GM19238 (cell line): ENCODE measurements around the gene HIVEP2.

Source experiments
- DNase-seq: peaks from one replicate; pipeline ENCODE4 v3.0.0; 2011; ENCODE audit warnings: low spot score; ENCODE audit not compliant: insufficient read length

Gene HIVEP2

DNA sequence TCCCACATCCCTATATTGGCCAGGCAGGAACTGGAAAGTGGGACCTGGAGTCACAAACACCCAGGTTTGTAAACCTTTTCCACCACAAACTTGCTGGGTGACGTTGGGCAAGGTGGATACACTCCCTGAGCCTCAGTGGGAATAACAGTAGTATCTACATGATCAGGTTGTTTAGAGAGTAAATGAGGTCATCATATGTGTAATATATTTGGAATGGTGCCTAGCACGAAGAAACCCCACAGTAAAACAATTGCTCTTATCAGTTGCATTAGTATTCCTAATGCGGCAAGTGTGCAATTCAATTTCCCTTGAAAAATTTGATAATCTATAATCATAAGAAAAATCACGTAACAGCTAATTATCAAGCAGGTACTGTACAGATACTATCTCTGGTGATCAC lies 51.9 kb downstream of the HIVEP2 start:
- no peak for DNase-seq

DNA sequence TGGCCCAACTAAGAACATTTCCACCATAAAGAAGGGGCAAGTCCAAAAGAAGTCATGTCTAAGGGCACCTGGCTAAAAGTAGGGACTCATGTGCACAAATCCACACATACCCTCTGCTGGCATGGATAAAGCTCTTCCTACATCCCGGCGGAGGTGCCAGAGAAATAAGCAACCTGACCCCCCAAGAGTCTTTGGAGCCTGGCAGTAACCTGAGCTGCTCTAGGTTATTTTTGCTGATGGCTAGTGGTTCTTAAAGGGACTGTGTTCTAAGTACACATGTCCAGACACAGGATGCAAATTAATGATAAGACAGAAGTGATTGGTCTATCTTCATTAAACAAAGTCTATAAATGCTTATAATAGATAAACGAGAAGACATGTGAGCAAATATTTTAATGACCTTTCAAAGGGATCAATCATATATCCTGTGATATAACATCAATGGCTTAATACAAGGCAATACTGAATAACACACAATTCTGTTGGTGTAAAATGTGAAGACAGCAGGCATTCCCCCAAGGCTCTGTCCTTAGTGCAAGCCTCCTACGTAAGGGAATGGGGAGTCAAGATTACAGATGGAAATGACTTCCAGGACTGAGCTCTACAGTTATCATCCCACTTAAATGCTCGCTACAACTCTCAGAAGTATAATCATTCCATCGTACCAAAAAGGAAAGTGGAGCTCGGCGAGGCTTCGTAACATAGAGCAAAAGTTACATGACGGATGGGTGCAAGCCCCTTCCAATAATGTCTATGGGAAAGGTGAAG lies 52.5 kb downstream of the HIVEP2 start:
- DNase-seq: no peak

DNA sequence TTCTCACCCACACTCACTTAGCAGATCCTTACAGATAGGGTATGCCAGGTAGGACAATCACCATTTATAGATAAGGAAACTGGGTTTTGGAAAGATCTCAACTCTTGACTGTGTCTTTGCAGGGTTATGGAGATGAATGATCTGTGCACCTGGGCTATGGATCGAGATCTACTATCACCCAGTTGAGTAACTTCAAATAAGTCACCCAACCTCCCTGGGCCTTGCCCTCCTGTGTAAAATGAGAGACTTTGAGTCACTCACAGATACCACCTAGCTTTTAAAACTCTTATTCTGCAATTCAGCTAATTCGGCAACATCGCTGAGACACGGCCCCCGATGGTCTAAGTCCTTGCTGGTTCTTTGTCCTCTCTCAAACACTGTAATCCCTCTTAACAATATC lies 53.5 kb downstream of the HIVEP2 start:
- no peak for DNase-seq

DNA sequence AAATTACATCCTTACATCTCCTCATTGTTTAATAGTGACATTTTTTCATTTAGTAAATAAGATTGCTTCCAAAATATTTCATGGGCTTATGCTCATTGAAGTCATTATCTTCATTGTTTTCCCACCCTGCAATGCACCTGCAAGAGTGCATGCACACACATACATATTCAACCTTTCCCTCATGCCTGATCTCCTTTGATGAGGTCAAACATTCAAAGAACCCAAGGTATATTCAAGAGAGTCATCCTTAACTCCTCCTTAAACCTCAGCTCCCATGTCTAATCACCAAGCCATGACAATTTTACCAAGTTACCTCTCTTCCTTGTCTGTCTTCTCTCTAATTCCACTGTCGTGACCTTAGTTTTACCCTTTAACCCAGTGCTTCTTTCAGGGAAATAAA lies 56.5 kb downstream of the HIVEP2 start:
- DNase-seq: no peak

DNA sequence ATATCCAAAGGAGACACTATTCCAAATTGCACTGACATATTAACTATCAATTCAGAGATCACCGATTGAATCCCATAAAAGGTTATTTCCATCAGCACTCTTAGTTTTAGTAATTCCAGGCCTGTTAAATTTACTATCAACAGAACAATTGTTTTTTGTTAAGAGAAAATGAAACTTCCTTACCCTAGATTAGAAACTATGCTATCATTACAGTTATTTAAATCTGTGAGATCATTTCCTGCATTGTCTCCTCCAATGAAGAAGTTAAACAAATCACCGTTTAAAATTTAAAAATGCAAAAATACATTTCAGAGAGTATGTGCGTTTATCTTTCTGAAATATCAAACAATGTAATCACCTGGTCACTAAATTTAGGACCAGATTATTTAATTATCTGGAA lies 57.5 kb downstream of the HIVEP2 start:
- no peak for DNase-seq

DNA sequence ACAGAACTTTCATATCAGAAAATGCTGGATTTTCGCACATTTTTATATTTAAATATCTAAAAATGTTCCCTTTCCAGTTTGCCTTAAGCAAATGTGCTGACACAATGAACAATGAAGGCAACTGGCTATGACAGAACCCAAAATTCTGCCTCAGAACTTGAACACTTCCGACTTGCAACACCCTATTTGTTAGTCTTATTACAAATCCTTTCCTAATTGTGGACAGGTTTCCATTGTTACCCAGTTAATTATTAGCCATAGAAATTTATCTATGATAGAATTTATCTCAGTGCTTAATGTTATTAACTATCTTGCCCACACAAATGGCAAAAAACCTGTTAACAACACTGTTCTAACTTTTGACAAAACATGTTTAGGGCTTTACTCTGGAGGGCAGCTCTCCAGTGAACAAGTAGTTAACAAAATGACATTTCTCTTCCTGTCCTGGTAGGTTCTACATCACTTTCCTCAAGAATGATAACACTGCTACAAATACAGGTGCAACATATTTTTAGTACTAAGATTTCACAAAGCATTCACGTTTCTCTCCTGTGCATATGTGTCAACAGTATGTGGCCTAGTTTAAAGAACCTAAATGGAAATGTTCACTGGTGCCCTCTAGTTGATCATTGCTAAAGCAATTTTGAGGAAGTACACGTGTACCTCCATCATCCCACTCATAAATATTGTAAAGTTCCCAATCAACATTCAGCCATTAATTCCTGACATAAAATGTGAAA lies 58.4 kb downstream of the HIVEP2 start:
- no peak for DNase-seq

DNA sequence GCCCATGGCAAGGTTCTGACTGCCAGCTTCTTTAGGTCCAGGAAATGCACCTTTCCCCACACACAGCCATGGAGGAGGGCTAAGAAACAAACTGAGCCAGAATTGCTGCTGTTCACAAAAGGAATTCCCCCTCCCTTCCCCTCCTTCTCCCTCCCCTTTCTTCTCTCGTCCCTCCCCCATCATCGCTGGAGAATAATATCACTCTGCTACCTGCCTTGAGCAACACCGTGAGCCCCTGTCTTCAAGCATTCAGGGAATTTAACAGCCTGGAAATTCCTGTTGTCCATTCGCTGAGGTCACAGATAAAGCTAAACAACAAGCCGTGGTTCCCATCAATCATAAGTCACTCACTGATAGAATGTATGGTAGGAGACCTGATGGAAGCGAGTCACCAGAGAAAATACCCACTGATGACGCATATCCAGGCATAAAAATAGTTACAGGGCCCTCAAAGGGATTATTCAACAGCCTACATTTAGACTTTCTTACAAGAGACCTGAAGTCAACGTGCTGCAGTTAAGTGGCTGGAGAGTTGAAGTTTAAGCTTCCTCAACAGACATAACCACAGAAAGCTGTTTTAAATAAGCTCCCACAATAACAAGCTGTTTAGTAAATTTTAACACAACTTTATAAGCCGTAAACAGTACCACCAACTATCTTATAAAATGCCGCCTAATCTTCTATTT lies 59.7 kb downstream of the HIVEP2 start:
- DNase-seq: no peak

DNA sequence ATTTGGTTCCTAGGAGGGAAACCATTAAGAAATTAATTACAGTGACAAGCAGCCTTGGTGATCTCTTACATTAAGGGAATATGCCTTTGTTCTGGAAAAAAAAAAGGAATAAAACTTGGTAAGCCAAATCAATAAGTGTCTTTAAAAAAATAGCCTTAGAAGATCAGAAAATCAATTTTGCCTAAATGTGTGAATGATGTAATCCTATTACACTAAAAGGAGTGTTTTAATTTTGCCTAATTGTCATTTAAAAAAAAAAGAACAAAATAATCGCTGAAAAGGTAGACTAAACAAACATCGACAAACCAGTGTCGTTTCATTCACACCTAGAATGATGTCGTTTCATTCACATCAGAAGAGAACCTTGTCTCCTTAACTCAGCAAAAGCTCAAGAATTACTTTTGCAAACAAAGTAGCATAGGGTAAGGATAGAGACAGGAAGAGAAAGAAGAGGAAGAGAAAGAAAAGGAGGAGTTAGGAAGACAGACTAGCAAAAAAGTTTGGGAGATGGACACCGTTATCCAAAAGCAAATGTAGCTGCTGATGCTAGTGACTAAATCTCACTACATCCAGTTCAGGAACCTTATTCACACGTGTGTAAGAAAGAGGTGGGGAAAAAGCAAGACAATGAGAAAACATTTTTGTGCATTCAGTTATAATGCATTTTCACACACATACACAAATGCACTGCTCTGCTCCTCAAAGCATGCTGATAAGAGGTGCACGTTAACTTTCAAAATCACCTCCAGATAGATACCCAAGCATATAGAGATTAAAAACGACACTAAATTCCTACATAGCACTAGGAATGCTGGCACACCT lies 60.6 kb downstream of the HIVEP2 start:
- no peak for DNase-seq

DNA sequence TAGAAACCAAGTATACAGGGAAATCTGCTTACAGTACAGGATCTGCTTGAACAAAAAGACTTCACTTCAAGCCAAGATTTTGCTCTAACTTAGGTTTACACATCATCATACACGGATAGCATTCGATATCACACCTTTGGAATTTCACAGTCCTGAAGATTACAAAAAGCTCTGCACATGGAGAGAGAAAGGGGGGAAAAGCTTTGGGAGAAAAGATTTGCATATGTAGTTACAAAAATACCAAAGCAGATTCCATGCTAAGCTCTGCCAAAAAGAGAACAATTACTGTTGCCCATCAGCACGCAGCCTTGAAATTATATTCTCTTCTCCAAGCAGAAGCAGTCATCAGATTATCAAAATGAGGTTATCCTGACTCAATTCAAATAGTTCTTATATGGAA lies 62.0 kb downstream of the HIVEP2 start:
- DNase-seq: no peak

DNA sequence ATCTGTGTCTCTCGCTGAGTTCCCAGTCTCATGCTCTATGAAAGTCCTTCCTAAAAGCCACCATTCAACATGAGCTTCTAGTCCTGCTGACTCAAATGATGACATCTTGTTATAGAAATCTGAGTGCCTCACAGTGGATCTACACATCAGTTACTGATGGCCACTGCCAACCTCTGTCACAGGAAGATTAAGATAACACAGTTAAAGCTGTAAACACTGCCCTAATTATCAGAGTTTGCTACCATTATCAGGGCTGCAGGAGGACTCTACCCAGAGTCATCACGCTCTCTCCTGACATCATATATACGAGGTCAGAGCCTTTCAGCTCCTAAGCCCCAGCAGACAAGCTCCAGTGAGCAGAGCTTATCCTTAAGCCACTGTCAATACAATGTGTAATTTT lies 63.2 kb downstream of the HIVEP2 start:
- no peak for DNase-seq

DNA sequence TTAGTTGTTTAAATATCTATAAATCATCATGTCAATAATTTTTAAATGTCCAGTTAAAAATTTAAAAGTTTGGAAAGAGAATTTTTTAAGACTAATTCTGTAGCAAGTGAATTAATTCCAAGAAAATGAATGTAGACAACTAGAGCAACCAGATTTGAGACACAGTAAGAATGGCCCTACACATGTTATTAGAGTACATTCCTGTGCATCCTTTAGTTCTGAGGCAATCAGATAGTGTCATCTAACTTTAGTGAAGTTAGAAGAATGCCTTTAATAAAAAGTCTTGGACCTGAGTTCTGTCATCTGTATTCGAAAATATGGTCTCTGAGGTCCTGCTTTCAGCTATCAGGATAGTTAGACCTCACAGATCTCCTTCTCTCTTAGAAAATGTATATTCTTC lies 63.7 kb downstream of the HIVEP2 start:
- no peak for DNase-seq

DNA sequence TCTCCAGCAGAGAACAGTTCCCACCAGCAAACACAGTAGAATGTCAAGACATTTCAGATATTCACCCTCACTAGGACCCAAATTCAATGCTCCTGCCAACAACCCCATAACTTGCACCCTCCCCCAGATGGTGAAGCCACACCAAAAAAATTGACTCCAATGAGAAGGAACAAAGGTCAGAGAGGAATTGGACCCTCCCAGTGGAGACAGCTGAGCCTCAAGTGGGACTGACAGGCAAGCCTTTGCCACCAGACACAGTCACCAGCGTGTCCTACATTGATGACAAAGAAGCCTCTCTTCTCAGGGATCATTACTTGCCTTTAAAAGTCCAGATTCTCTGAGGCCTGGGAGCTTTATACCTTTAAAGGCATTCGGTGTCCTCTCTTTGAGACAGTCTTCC lies 64.8 kb downstream of the HIVEP2 start:
- DNase-seq: no peak

DNA sequence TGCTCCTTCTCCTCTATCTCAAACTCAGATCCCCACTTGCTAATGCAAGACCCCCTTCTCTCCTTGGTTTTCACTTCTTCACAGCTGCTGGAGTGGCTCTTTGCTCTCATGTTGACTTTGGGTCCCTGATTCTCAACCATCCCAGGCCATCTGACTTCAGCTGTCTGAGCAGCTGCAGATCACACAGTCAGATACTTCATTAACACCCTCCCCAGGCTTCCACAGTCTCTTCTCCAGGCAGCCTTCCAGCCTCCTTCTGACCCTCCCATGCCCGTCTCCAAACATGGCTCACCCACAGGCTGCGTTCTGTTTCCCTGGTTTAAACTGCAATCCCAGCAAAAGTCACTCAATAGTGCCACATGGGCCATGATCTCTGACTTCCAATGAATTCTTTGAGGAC lies 65.4 kb downstream of the HIVEP2 start:
- DNase-seq: no peak

DNA sequence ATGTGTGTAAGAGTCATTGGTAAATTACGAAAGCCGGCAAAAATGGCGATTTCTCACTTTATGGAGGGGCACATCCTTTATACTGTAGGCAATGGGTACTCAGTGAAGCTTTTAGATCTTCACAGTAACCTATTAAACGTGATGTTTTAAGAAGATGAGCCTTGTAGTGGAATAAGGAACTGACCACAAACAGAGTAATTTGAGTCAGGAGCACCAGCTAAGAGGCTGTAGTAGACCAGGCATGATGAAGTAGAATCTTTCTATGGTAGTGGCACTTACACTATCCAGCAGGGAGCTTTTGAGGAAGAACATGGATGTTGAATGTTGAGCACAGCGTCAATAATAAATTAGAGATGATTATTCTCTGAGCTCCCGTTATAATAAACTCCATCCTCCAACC lies 65.9 kb downstream of the HIVEP2 start:
- no peak for DNase-seq

DNA sequence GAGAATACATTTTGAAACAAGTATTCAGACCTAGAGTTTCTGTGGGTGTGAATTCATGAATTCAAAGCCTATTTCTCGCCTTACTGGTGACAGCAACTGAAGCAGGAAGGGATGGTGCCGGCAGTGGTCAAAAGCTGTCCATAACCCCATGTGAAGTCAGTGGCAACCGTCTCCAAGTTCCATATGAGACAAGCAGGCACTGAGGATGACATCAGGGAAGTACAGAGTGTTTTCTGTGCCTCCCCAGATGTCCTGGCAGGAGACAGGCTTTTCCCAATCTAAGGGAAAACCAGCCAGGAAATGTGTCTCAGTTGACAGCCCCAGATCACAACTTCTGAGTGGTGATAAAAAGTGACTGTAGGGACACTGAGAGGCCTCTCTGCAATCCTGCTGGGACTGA lies 66.6 kb downstream of the HIVEP2 start:
- DNase-seq: no peak

DNA sequence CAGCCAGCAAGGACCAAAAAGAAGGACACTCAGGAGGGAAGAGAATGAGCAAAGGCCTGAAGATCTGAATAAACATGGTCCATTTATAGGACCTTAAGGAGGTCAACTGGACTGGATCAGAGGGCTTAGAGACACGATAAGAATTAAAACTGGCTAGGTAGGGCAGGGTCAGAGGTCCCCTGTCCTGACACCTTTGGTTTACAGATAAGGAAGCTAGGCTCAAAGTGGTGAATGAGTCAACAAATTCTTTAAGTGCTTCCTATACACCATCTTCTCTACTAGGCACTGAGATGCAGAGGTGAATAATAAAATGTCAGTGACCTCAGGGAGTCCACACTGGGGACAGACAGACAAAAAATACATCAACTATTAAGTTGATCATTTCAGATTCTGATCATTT lies 70.3 kb downstream of the HIVEP2 start:
- no peak for DNase-seq

DNA sequence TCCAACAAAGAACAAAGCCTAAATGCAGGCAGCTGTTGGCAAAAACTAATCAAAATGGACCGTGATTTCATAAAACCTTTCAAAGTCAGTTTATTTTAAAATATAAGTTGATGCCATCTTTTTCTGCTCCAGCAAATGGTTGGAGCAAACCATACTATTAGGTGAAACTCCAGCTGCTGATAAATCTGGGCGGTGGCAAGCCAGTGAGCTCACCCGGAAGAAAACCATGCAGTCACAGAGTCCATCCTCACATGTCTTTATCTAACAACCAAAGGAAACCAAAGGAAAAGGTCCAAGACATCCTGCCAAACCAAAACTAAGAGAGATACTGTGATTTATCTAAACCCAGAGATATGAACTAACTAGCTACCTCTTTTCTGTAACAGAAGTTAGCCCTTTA lies 72.6 kb downstream of the HIVEP2 start:
- no peak for DNase-seq

DNA sequence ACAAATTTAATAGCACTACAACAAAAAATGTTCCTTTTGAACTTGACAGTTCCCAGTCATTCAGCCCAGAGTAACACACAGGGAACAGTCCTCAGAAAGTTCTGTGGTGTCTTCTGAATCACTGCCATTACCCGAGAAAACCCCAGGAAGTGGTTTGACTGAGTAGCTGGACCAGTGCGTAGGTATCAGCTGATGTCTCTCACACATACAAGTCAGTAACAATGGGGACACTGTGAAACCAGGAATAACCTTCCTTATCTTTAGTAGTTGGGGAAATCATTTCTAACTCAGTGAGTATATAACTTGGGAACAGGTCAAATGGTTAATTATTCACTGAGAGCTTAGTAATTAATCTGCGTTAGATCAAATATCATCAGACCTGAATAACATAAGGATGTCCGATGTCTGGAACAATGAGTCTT lies 73.1 kb downstream of the HIVEP2 start:
- no peak for DNase-seq

DNA sequence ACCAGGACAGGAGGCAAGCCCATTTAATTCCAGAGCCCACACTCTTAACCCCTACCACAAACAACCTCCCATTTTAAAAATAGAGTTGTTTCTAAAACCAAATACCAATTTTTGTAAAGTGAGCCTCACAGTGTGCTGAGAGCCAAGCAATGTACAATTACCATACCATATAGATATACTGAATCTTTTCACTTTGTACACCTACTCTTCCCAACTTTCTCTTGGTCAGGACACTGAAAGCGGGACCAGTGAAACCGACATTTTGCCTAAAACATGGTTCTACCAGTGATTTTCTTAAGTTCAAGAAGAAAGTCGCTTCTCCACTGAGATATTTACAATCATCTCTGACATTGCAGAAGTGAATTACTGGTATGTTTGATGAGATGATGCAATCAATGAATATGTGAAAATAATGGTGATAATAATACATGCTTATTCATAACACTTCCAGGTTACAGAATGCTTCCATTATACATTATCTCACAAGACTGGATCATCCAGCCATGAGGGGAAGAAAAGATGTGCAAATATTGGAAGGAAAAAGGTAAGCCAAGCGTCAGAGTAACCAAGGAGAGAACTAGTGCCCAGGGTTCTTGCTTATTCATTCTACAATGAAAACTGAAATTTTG lies 74.1 kb downstream of the HIVEP2 start:
- DNase-seq: no peak

DNA sequence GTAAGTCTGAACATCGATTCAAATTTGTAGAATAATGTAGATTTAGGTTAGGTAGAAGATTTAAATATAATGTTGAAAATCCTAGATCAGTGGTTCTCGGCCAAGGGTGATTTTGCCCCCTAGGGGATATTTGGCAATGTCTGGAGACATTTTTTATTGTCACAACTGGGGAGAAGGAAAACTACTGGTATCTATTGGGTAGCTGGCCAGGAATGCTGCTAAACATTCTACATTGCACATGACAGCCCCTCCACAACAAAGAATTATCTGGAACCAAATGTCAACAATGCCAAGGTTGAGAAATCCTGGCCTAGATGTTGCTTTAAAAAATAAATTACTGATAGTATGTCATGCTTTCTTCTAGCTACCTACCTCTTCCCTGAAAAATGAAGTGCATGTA lies 76.1 kb downstream of the HIVEP2 start:
- no peak for DNase-seq
